GM21529 (cell line): ENCODE measurements around the gene ANKRD60.
A peak's percentile ranks its signal among the peaks of the same experiment; 100 is the strongest.

ENCODE experiments used
- ATAC-seq: cut with Tn5 transposase; IDR thresholded peaks from one replicate; pipeline ENCODE4 v1.9.1; 2021; ENCODE audit not compliant: unreplicated experiment

Gene ANKRD60

DNA sequence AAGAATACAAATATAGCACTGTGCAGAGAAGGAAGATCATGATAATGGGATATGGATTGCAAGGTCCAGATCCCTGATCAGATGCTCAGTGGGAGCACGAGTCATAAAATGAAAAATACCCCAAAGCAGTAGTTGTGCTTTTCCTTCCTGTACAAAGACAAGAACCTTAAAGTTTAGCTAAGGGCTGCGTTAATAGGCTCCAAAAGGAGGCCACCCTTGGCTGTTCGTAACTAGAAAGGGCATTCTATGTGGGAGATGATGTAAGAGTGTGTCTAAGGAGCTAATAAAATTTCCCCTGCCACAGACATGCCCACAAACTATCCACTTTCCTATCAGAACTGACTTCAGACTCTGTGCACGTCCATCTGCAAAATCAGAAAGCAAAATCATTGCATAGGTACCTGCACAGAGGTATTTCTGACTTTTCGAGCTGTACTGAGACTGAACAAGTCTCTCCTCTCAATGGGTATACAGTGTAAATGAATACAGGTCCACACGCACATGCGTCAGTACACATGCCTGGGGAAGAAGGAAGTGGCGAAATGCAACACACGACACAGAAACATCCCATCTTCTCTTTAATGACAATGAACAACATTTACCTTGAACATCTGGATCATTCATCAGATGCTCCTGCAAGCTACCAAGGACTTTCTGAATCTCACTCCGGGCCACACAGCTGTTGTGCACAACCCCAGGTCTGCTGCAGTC, 16.9 kb upstream of the ANKRD60 start:
- ATAC-seq, result no peak

DNA sequence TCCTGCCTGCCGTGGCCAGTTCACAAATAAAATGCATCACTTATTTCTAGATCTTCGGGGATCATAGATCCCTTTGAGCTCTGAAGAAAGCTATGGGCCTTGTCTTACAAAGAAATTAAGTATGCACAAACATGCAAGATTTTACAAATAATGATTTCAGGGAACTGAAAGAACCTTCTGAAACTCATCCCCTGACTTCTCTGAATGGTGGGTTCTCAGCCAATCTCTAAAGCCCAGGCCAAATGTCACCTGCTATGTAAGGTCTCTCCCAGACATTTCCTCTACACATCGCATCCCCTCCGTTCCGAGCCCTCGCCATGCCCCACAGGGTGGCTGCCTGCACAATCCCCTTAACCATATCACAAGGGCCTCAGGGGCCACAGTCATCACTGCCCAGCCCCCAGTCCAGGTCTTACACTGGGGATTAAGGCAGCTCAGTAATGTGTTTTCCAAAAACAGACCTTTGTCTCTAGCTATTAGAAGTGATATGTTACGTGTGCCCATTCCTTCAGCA, 16.1 kb upstream of the ANKRD60 start:
- ATAC-seq, result no peak

DNA sequence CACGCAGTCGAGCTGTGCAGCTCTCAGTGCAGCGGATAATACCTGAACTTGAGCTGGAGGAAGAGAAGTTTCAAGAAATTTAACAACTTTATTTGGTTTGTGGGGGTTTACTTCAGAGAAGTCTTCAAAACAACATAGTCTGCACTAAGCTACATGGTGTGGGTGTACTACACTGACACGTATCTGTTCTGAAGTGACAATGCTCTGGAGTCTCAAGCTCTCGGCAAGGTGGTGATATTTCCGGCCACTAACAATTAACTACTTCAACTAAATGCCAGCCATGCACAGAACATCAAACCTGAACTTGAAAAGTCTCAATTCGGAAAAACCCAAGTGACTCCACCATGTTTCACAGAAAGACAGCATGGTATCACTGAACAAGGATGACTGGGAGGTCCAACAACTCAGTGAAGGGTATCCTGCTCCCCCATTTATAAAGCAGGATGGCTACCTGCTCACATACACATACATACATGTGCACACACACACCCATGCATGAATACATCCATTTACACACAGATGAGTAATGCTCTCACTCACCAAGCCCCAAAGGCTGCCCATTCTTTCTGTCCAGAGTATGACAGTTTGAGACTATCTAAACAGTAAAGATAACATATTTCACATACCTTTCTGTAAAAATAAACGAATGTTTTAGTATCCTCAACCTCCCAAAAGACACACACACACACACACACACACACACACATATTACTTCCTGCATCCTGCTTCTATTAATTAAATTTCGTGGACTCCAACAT, 15.4 kb upstream of the ANKRD60 start:
- ATAC-seq, result no peak

DNA sequence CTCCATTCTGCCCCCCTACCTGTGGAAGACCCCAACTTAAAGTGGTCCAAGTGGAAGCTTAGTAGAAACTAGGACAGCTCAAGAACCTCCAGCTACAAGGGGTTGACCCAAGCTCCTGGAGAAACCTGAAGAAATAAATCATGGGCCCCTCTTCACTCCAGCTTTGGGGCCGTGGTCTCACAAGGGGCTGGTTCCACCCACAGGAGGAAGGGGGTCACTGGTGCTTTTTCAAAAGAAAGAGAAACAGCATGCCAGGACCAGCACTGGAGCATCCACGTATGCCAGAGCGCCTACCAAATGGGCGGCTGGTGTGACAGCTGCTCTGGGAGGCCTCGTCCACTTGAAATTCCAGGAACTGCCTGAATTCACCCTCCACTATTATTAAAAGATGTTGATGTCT, 14.4 kb upstream of the ANKRD60 start:
- no peak for ATAC-seq

DNA sequence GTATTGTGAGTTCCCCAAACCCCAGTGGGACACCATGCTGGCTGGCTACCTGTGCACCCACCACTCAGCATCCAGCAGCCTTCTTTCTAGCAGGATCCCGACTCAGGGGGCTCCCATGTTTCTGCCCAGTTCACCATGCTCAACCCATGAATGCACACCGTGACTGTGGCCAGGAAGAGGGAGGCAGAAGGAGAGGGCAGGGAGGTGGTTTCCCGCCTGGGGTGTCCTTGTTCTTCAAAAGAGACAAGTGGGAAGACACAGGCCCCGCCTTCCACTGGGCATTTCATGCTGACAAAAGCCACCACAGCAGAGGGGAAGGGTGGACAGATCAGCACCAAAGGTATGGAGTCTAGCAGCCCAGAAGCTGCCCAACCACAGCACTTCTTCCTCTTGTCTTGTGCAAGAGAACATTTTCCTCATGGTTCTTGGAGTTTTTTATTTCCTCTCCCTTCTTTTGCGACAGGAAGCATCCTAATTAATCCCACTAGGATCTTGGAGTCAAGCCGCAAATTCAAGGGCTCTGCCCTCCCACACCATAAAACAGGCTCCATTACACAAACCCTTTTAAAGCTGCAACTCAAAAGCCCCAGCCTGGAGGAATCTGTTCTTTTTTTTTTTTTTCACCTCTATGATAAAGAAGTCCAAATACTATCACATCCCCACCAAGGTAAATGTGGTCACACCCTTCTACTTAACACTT, 13.5 kb upstream of the ANKRD60 start:
- ATAC-seq, result no peak

DNA sequence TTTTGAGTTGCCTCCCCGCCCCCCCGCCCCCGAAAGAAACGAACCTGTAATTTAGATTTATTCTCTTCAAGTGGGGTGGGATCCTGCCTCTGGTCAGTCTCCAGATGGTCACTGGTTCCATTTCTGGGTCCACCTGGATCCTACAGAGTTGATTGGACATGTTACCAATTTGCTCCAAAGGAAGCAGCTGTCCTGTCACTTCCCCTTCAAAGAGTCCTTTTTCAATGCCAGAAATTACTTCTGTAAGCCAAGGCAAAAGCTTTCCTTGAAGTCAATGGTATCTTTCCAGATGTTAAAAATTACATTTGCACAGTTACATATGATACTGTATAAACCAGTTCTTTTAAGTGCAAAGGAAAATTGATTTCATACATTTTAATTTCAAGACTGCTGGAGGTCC, 12.0 kb upstream of the ANKRD60 start:
- ATAC-seq, result no peak

DNA sequence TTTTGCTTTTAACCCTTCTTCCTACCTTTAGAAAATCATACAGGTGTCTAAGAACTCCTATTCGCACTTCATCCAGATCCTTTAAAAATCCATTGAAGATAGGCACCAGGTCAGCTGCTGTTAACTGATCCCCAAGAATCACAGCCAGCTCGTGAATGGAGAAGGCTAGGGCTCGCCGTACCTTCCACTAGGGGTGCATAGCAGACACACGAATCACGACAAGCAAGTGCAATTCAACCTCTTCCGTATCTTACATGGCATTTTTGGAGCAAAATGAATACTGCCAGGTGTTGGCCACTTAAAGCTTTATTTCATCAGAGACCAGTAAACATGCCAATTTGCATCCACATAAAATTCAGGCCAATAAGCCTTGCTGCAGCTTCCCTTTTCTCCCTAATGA, 10.8 kb upstream of the ANKRD60 start:
- ATAC-seq, result no peak

DNA sequence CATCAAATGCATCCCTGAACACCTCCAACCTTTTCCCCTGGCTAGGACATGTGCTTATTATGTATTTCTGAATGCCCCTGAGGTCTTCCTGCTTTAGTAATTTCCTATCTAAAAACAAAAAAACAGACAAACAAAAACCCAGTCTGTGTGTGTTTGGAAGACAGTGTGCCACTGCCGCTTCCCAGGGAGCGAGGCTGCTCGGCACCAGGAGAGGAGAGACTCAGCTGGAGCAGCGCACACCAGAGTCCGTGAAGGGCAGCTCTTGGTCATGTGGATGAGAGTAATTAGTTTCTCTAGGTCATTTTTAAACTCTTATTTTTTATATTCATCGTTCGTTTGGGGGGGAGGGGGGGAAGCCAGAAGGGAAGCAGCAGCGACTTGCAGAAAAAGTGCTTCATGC, 10.0 kb upstream of the ANKRD60 start:
- no peak for ATAC-seq

DNA sequence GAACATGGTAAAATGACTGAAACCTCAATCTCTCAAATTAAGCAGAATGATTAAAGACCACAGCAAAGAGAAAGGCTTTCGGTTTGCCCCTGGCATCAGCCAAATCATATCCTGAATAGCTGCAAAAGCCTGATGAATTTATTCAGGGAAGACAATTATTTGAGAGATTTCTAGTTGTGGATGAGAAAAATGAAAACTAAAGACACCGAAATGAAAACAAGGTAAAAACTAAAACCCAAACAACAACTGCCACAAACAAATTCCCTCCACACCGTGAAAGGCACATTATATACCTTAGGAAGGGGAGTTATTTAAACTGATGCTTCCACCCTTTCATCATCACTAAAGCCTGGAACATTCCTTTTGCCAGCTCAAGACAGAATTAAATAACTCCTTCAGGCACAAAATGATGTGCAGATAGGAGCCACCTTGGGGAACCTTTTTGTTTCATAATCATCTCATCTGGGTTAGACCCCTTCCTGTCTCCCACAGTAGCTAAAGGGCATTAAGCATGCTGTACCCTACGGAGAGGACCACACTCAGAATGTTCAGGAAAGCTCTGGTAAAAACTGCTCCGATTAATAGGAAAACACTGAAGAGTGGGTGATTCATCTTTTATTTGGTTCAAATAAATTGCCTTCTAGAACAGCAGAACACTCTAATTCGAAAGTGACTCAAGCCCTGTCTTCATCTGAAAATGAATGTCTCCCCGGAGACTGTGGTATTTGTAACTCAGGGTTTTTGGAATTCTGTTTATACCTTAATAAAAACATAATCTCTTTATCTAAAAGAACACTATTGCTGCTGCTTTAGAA, 9.1 kb upstream of the ANKRD60 start:
- ATAC-seq, result no peak

DNA sequence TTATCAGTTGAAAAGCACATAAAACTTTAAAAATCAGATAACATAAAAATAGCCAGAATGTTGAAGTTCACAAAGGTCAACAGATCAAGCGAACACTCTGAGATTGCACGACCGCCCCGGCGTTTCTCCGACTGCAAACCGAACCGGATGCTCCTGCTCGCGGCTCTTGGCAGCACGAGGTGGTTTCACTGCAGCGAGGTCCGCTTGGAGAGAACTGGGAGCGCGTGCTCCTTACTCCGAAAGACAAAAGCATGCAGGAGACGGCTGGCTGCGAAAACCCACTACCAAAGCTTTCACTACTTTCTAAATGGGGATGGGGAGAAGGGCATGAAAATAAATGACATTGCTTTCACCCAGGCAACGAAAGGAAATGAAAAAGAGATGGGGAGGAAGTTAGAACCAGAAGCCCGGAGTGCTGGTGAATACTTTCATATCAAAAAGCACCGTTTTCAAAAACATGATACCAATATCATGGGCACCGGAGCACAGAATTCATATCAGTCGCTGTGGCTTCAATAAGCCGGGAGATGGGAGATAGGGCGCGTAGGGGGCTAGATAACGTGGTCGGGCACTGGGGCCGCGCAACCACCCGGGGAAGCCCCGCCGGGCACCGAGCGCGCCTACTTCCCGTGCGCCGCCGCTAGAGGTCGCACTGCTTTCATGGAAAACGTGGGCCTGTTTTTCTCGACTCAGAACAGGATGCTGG, 8.3 kb upstream of the ANKRD60 start:
- peak; percentile 86 for ATAC-seq

DNA sequence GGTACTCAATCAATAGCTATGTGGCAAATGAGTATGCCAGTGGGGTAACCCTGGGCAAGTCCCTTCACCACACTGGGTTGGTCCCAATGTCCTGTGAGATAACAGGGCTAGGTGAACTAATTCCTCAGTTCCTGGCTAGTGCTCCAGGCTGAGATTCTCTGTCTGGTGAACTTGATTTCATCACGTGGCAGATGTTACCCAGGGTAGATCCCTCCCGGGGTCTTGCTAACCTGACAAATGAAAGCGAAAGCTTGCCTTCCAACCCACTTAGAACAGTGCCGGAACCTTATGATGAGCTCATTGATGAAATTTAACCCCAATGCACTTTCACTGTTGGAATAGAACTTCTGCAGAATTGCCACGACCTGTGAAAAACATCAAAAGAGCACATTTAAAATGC, 6.6 kb upstream of the ANKRD60 start:
- ATAC-seq, result no peak

DNA sequence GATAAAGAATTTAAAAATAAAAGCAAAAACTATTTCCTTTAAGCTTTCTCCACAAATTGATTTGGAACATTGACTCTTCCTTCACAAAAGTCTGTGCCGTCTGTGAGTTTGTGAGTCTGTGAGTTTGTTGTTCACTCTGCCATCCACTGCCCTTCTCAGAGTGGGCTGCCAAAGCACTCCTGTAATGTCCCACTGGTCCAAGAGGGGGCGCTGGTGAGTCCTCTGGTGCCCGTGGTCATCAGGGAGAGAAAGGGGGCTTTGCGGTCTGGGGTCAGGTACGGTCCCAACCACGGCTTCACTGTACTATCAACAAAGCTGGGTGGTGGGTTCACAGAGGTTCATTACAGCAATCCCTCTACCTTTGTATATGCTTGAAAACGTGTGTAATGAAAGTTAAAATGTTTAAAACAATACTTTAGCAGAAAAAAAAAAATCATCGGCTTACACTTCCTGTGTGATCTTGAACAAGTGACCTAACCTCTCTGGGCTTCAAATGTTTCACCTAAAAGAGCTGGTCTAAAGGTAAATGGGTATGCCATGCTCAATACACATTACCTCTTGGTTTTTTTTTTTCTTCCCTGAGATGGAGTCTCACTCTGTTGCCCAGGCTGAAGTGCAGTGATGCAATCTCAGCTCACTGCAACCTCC, 5.6 kb upstream of the ANKRD60 start:
- no peak for ATAC-seq

DNA sequence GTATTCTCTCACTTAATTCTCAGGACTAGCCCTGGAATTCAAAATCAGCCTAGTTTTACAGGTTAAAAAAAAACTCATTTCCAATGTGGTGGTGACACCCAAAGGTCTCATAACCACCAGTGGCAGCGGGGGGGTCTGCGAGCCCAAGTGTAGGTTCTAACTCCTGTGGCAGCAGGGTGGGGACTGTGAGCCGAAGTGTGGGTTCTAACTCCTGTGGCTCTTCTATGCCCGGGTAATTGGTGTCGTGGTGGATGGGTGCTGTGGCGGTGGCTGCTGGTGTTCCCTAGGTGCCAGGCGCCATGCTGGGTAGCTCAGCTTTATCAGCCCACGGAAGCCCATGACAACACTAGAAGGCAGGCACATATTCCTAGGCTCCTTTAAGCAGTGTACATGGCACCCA, 4.9 kb upstream of the ANKRD60 start:
- no peak for ATAC-seq

DNA sequence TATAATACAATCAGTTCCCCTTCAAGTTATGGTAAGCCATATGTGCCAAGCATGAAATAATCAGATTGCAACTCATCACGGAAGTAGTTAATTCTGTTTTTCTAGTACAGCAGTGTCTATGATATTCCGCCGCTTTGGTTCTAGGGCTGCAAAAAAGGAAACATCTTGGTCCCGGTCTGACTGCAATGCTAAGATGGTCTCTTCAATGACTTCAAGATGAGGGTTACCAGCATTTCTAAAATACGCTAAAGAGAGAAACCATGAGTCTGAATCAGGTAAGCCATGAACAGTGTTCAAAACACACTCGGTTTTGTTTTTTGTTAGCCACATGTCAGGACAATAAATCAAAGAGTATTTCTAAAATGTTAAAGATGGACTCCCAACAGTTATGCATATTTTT, 3.2 kb upstream of the ANKRD60 start:
- no peak for ATAC-seq

DNA sequence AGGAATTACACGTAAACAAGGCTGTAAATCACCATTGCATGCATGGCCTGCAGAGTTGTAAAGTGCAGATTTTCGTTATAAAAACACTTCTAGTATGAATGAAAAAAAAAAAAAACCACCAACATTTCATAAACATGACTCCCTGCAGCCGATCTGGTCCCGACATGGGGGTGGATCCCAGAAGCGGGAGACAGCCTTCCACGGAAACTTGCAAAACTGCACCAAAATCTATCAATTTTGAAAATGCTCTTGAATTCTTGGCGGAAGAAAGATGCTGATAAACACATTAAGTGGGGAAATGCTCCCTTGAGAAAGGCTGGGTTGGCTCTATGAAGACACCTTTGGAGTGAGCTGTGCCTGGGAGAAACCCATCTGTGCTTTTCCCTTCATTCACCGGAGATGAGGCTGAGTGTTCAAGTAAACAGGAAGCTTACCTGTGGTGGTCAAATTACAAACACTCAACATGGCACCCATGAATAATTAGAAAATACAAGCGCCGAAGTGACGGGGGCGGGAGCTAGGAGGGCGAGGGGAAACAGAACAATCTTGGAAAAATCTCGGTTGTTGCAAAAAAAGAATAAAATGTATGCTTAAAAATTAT, 845 bp upstream of the ANKRD60 start:
- no peak for ATAC-seq

DNA sequence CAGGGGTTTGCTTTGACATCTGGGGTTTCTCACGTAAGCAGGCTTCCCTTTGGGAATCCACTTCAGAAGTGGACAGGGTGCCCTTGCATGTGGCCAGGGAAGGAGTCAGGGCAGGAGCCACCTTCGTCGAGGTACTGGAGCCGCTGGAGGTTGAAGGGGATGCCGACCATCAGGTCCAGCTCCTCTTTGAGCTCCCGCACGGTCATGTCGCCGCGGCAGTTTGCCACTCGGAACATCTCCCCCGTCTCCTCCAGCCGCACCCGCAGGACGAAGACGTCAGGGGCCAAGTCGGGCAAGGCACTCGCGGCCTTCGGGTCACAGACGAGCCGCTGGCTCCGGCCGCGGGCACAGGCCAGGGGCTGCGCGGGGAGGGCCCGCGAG, 360 bp downstream of the ANKRD60 start:
- ATAC-seq, result no peak

DNA sequence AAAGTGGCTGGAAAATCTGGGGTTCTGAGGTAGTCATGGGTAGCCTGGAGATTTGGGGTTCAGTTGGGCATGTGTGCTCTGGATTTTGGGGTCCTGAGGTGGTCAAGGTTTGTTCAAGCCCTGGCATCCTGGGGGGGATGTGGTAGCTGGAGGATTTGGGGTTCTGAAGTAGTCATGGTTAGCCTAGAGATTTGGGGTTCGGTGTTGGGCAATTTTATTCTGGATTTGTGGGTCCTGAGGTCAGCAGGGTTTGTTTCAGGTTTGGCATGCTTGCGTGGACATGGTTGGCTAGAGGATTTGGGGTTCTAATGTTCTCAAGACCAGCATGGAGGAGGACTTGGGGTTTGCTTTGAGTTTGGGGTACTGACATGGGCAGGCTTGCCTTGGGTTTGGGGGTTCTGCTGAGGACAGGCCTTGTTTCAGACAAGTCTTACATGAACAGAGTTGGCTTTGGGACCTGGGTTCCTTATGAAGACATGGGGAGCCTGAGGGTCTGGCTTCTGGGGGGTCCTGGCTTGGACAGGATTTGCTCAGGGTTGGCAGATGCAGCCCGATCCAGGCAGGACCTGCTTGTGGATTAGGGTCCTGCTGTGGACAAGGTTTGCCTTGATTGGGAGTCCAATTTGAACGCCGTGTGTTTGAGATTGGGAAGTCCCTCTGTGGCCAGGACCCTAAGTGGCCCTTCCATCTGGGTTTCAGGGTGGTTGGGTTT, 906 bp downstream of the ANKRD60 start:
- ATAC-seq, result no peak

DNA sequence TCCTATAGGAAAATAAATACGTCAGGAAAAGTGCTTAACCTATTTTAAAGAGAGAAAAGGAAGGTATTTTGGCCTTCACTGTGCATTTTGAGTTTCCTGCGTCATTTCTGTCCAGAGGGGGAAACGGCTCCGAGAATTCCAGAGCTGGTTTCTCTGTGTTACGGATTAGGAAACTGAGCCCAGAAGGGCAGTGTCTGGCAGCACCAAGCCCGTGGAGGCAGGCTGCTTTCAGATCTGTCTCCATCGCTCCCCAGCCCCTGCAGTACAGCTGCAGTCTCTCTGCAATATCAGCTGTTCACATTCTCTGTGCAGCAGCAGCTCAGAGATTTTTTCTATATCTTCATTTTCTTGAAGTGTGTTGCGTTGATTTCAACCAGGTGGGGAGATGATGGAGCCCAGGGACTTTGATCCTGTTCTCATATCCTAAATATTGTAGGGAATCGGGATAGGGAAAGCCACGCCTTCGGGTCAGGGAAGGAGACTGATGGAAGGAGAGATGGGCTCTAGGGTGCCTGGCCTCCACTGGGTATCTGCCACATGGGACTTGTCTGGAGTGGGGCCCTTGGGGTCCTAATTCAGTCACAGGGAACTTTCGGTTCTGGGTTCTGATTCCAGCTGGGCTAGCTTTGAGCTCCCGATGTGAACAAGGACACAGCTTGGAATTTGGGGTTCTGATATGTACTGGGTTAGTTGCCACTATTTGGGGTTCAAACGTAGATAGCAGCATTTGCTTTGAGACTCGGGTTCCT, 2.8 kb downstream of the ANKRD60 start:
- ATAC-seq, result no peak
